Left lung (tissue), 10 donors: ENCODE data around the gene HRK. TPM values are rescaled to one million over a fixed set of nuclear protein-coding genes. Genes with fewer than 3 reads are reported as not detected.

Experiments
- ATAC-seq: fragments of 200-7000 bp; cut with Tn5 transposase; one replicate; pipeline ENCODE4 v1.9.1; 2020; ENCODE audit warnings: moderate library complexity
- DNase-seq, 4 donors: peaks; one replicate each; pipeline ENCODE4 v3.0.0-alpha.2; 2013 to 2020
- H3K27ac ChIP-seq, 2 donors: fragments of 200-600 bp; sonication (generic) in 1 of 2; one replicate each; pipeline versions ENCODE4 v1.5.0 to v1.8.0; 2020 to 2021
- H3K27me3 ChIP-seq, 2 donors: fragments of 200-600 bp; sonication (generic) in 1 of 2; one replicate each; pipeline versions ENCODE4 v1.5.0 to v1.8.0; 2020 to 2021
- H3K36me3 ChIP-seq, 2 donors: fragments of 200-600 bp; sonication (generic) in 1 of 2; one replicate each; pipeline versions ENCODE4 v1.5.0 to v1.8.0; 2020 to 2021
- H3K4me1 ChIP-seq, 2 donors: fragments of 200-600 bp; one replicate each; pipeline ENCODE4 v1.8.0; 2021
- H3K4me3 ChIP-seq, 2 donors: fragments of 200-600 bp; sonication (generic) in 1 of 2; one replicate each; pipeline versions ENCODE4 v1.5.0 to v1.8.0; 2020 to 2021; ENCODE audit warnings: mild to moderate bottlenecking in 1 of 2
- H3K9me3 ChIP-seq, 2 donors: fragments of 200-600 bp; sonication (generic) in 1 of 2; one replicate each; pipeline versions ENCODE4 v1.5.0 to v1.8.0; 2020 to 2021
- intact Hi-C, 2 donors: fragments of 100-400 bp; cut with DNase I; formaldehyde crosslinking; loops; one replicate each; pipeline versions ENCODE4 v1.11.2 to v1.14.2; 2022
- polyA plus RNA-seq, 6 donors: library from polyadenylated mRNA; unstranded; fragments of 120-200 nt; gene quantifications; one replicate each; pipeline ENCODE4 v1.2.1, GENCODE V29; 2013; ENCODE audit not compliant: insufficient read length in 6 of 6
- total RNA-seq, 2 donors: library from RNA; stranded (reverse); fragmentation: NEBNext Ultra II Directional; extraction: Animal tissue kit (Norgen Biotek cat#: 25700); gene quantifications; one replicate each; pipeline ENCODE4 v1.2.1, GENCODE V29; 2021
- TF ChIP-seq, protein P1 (sequence below), 2 donors: fragments of 200-600 bp; sonication (generic) in 1 of 2; IDR thresholded peaks; one replicate each; pipeline versions ENCODE4 v1.5.0 to v1.8.0; 2021; ENCODE audit warnings: antibody characterized with exemption in 2 of 2
- donor health status: DM: no; HTN: yes; CAD: no.
- donor health status: DM: no; HTN: no; CAD: no.

HRK gene
- total and polyA plus RNA-seq, 8 donors: 0.06 to 0.34 (median 0.15) TPM

DNA sequence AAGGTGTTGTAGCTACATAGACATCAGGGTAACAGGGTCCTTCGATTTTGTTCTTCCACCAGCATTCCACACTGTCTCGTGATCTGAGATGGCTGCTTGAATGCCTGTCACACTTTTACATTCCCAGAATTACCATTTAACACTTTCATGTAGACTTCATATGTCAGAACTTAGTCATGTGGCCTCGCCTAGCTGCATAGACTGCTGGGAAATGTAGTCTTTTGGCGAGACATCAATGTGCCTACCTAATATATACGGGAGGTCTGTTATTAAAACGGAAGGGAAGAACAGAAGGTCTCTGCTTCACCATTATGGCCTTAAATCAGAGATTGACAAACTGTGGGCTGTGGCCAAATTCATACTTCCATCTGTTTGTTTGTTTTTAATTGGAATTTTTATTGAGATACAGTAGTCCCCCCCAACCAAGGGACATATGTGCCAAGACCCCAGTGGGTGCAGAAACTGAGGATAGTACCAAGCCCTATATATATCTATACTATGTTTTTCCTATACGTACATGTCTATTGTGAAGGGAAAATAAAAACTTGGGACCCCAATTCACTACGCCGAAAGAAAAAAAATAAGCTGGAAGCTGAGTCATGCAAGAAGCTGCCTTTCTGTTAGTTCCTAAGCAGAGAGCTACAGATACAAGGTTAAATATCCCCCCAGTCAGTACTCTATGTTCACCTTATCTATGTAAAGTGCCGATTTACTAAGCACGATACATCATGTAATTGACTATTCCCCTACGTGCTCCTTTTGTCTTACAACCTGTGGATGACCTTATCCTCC, 11.3 kb upstream of the HRK start:
- ATAC-seq (no peak), DNase-seq (no peak)
- H3K4me3 ChIP-seq: no peak overlapping the region
- no peaks in the 10 kb centered on the region for H3K36me3 ChIP-seq
- TF ChIP-seq, protein P1, sequence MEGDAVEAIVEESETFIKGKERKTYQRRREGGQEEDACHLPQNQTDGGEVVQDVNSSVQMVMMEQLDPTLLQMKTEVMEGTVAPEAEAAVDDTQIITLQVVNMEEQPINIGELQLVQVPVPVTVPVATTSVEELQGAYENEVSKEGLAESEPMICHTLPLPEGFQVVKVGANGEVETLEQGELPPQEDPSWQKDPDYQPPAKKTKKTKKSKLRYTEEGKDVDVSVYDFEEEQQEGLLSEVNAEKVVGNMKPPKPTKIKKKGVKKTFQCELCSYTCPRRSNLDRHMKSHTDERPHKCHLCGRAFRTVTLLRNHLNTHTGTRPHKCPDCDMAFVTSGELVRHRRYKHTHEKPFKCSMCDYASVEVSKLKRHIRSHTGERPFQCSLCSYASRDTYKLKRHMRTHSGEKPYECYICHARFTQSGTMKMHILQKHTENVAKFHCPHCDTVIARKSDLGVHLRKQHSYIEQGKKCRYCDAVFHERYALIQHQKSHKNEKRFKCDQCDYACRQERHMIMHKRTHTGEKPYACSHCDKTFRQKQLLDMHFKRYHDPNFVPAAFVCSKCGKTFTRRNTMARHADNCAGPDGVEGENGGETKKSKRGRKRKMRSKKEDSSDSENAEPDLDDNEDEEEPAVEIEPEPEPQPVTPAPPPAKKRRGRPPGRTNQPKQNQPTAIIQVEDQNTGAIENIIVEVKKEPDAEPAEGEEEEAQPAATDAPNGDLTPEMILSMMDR (IDR thresholded peaks at IDR 0.05): no peak
- H3K27ac ChIP-seq: no peak overlapping the region
- intact Hi-C loops: no loop called here
- peaks cover 0 to 15% of the 10 kb centered on the region in 2 donors for H3K27me3 ChIP-seq
- peaks cover 0 to 15% of the 10 kb centered on the region in 2 donors for H3K4me1 ChIP-seq
- H3K9me3 ChIP-seq: no peaks in the 10 kb centered on the region

DNA sequence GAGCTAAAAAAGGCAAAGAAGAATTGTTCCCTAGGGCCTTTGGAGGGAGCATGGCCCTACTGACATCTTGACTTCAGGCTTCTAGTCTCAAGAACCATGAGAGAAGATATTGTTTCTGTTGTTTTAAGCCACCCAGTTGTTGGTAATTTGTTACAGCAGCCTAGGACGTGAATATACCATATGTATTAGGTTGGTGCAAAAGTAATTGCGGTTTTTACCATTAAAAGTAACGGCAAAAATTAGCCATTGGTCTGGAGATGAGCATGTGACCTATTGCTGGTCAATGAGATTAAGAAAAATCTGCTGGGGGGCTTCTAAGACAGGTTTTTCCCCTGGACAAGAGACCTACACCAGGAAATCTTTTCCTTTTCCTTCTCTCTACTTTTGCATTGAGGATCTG, 9.8 kb upstream of the HRK start:
- H3K4me3 ChIP-seq: no peak overlapping the region

DNA sequence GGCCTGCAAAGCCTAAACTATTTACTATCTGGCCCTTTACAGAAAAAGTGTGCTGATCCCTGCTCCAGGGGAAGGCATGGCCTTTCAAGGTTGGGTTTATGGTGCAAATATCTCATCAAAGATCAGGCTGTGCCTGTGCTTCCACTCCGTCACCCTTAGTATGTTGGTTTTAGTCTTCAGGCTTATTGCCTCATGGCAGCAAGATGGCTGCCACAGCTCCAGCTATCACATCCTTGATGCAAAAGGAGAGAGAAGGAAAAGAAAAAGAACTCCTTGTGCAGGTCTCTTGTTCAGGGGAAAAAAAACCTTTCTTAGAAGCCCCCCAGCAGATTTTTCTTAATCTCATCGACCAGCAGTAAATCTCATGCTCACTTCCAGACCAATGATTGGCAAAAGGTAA, 9.1 kb upstream of the HRK start:
- DNase-seq (no peak), ATAC-seq (no peak)
- H3K9me3 ChIP-seq: no peaks in the 10 kb centered on the region
- TF ChIP-seq, protein P1 (IDR thresholded peaks at IDR 0.05): no peak
- H3K27ac ChIP-seq: no peak overlapping the region
- no peaks in the 10 kb centered on the region for H3K36me3 ChIP-seq
- no peak overlapping the region for H3K4me3 ChIP-seq
- H3K4me1 ChIP-seq: peaks cover 0 to 19% of the 10 kb centered on the region in 2 donors
- peaks cover 0 to 26% of the 10 kb centered on the region in 2 donors for H3K27me3 ChIP-seq
- intact Hi-C loops: no loop called here

More for the DNA sequence above, 9.8 kb upstream of the HRK start:
- DNase-seq: no peak
- TF ChIP-seq, protein P1 (IDR thresholded peaks at IDR 0.05): no peak
- no peak for ATAC-seq
- Histone ChIP-seq H3K4me1 (peaks cover 0 to 16% of the 10 kb centered on the region in 2 donors), H3K9me3 (no peaks in the 10 kb centered on the region), H3K36me3 (no peaks in the 10 kb centered on the region), H3K27me3 (peaks cover 0 to 26% of the 10 kb centered on the region in 2 donors), H3K27ac (no peak overlapping the region)
- intact Hi-C loops: no loop called here

- no peak overlapping the region for H3K27ac ChIP-seq
- ATAC-seq (no peak), DNase-seq (no peak)
- H3K9me3 ChIP-seq: no peaks in the 10 kb centered on the region
- H3K36me3 ChIP-seq: no peaks in the 10 kb centered on the region
- TF ChIP-seq, protein P1 (IDR thresholded peaks at IDR 0.05): no peak
- peaks cover 9 to 43% of the 10 kb centered on the region in 2 donors for H3K27me3 ChIP-seq
- H3K4me3 ChIP-seq: no peak overlapping the region
- peaks cover 0 to 19% of the 10 kb centered on the region in 2 donors for H3K4me1 ChIP-seq
- intact Hi-C loops: no loop called here
Observed at GRCh38 chr12:116887897-116888296, 6.7 kb upstream of the HRK start.

DNA sequence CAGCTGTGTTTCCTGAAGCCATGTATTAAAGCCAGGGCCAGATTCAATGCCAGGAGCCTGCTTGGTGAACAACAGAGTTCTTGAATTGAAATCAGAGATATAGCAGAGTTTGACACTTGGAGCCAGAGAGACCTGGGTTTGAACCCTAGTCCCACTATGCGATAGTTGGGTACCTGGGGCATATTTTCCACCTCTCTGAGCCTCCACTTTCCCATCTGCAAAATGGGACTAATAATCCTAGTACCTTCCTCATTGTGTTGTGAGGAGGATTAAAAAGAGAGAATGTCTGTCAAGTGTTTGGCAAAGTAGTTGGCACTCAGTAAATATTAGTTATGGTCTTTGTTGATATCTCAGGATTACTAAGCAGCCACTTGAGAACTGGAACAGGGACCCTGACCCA, 6.0 kb upstream of the HRK start:
- DNase-seq: no peak
- H3K36me3 ChIP-seq: no peaks in the 10 kb centered on the region
- intact Hi-C loops: no loop called here
- no peaks in the 10 kb centered on the region for H3K9me3 ChIP-seq
- H3K27me3 ChIP-seq: peaks cover 15 to 46% of the 10 kb centered on the region in 2 donors
- ATAC-seq: no peak
- H3K4me3 ChIP-seq: no peak overlapping the region
- TF ChIP-seq, protein P1 (IDR thresholded peaks at IDR 0.05): no peak
- peaks cover 0 to 19% of the 10 kb centered on the region in 2 donors for H3K4me1 ChIP-seq
- H3K27ac ChIP-seq: no peak overlapping the region
